HL-60 (cell line): ENCODE measurements around the gene MTO1.
"Not testable (repeated sequence)": the region's sequence is repeated elsewhere in the genome, so short reads cannot be mapped to it uniquely, and the experiment has no call there.

Experiments used
- DNase-seq, 2 experiments: peaks; one replicate each; pipeline ENCODE4 v3.0.0-alpha.2; 2010 to 2020; ENCODE audit warnings: low read depth in 1 of 2, low spot score in 1 of 2
- H3K27ac ChIP-seq: fragments of 250-450 bp; sonication (Bioruptor Pico); replicated peaks from 2 replicates; pipeline ENCODE4 v1.5.1; 2020; ENCODE audit warnings: mild to moderate bottlenecking, moderate library complexity
- H3K27me3 ChIP-seq: fragments of 250-450 bp; sonication (Bioruptor Pico); 2 replicates; pipeline ENCODE4 v1.5.1; 2021; ENCODE audit warnings: mild to moderate bottlenecking, moderate library complexity; ENCODE audit not compliant: insufficient read depth, poor library complexity, severe bottlenecking
- H3K4me3 ChIP-seq: replicated peaks from 2 replicates; pipeline ENCODE4 v1.5.1; 2011; ENCODE audit warnings: mild to moderate bottlenecking, control low read depth, low read length; ENCODE audit not compliant: insufficient read depth
- CTCF ChIP-seq: IDR thresholded peaks from one replicate; pipeline ENCODE4 v1.5.1; 2011; ENCODE audit warnings: low read length, control low read depth, inconsistent platforms; ENCODE audit not compliant: insufficient read depth
- GABPA ChIP-seq: IDR thresholded peaks from 2 replicates; pipeline ENCODE4 v1.6.1; 2012; ENCODE audit warnings: low read depth
- POLR2AphosphoS5 ChIP-seq: IDR thresholded peaks from 2 replicates; pipeline ENCODE4 v1.6.1; 2012; ENCODE audit warnings: low read depth
- REST ChIP-seq: IDR thresholded peaks from 2 replicates; pipeline ENCODE4 v1.6.1; 2012; ENCODE audit warnings: low read depth; ENCODE audit not compliant: insufficient replicate concordance
- SPI1 ChIP-seq: IDR thresholded peaks from 2 replicates; pipeline ENCODE4 v1.6.1; 2012; ENCODE audit warnings: low read depth, mild to moderate bottlenecking, borderline replicate concordance

The MTO1 gene

GRCh38 chr6:73537677-73538076, 76.1 kb downstream of the MTO1 start:
- H3K27ac ChIP-seq: no peak overlapping the region
- no peak for DNase-seq
- H3K27me3 ChIP-seq: no peaks in the 10 kb centered on the region
- H3K4me3 ChIP-seq: no peak overlapping the region
- TF ChIP-seq CTCF: no peak

- H3K4me3 ChIP-seq: no peak overlapping the region
- no peak for TF ChIP-seq GABPA
- TF ChIP-seq CTCF: no peak
- no peak for DNase-seq
- H3K27ac ChIP-seq: no peak overlapping the region
- H3K27me3 ChIP-seq: no peaks in the 10 kb centered on the region
These were observed 76.7 kb downstream of the MTO1 start for GRCh38 chr6:73538116-73538779.

- H3K4me3 ChIP-seq, H3K27ac ChIP-seq, H3K27me3 ChIP-seq, DNase-seq: not testable (repeated sequence)
These were observed 80.9 kb downstream of the MTO1 start for GRCh38 chr6:73542481-73542880.

- no peak for DNase-seq
- no peak overlapping the region for H3K27ac ChIP-seq
- no peak overlapping the region for H3K4me3 ChIP-seq
- TF ChIP-seq CTCF: no peak
- no peak for TF ChIP-seq GABPA
- TF ChIP-seq REST: no peak
- no peak for TF ChIP-seq POLR2AphosphoS5
- TF ChIP-seq SPI1: no peak
- H3K27me3 ChIP-seq: no peaks in the 10 kb centered on the region
These were observed 81.4 kb downstream of the MTO1 start for GRCh38 chr6:73542891-73543290.

- Histone ChIP-seq H3K27ac (no peak overlapping the region), H3K4me3 (no peak overlapping the region), H3K27me3 (no peaks in the 10 kb centered on the region)
- no peak for TF ChIP-seq POLR2AphosphoS5
- TF ChIP-seq REST: no peak
- no peak for TF ChIP-seq CTCF
- TF ChIP-seq SPI1: no peak
- no peak for TF ChIP-seq GABPA
- no peak for DNase-seq
These were observed 85.5 kb downstream of the MTO1 start for GRCh38 chr6:73547036-73547435.
